T-cell (primary cell): ENCODE measurements around the gene METTL16. TPM values are rescaled to one million over a fixed set of nuclear protein-coding genes. Genes with fewer than 3 reads are reported as not detected.

ENCODE experiments used
- ATAC-seq, 4 experiments: fragments of 200-7000 bp in 3 of 4; fragments of 150-1000 bp in 1 of 4; cut with Tn5 transposase; replicated peaks in 1 of 4; 1 replicate in 3 of 4; 2 replicates in 1 of 4; pipeline ENCODE4 v1.10.0; 2021; ENCODE audit warnings: moderate library complexity in 3 of 4, mild to moderate bottlenecking in 2 of 4, moderate number of reproducible peaks in 1 of 4
- CTCF ChIA-PET, 2 donors: fragments of 300-600 bp; sonication (Branson Sonifier 250); formaldehyde crosslinking; loops; one replicate each; lab custom pipeline; 2022; ENCODE audit warnings: antibody characterized with exemption in 2 of 2; lab: Charles Lee
- POLR2A ChIA-PET, 2 donors: fragments of 300-600 bp; sonication (Branson Sonifier 250); formaldehyde crosslinking; loops; one replicate each; lab custom pipeline; 2022; ENCODE audit warnings: antibody characterized with exemption in 2 of 2; lab: Charles Lee
- DNase-seq, 35 experiments: peaks; one replicate each; pipeline versions ENCODE4 v3.0.0 to v3.0.0-alpha.2; 2013 to 2023
- H3K27ac ChIP-seq: one replicate; pipeline ENCODE4 v1.5.1; 2013; ENCODE audit warnings: low read length
- H3K27me3 ChIP-seq, 2 experiments: replicated peaks in 1 of 2; 1 replicate in 1 of 2; 2 replicates in 1 of 2; pipeline versions ENCODE4 v1.6.1 to v1.7.0; 2013; ENCODE audit warnings: low read length in 1 of 2, mixed read lengths in 1 of 2; ENCODE audit not compliant: control insufficient read depth in 2 of 2, insufficient read depth in 2 of 2; ENCODE audit errors: extremely low read depth in 1 of 2
- H3K36me3 ChIP-seq, 2 donors: 1 replicate in 1 of 2; 2 replicates in 1 of 2; pipeline versions ENCODE4 v1.6.1 to v1.7.0; 2013; ENCODE audit warnings: low read length in 1 of 2; ENCODE audit not compliant: control insufficient read depth in 2 of 2, insufficient read depth in 1 of 2; ENCODE audit errors: extremely low read depth in 1 of 2
- H3K4me1 ChIP-seq, 2 experiments: 1 replicate in 1 of 2; 2 replicates in 1 of 2; pipeline versions ENCODE4 v1.6.1 to v1.7.0; 2013; ENCODE audit warnings: low read length in 2 of 2, mixed read lengths in 1 of 2; ENCODE audit not compliant: insufficient read depth in 2 of 2, control insufficient read depth in 1 of 2; ENCODE audit errors: extremely low read depth in 1 of 2
- H3K4me3 ChIP-seq, 2 donors: 1 replicate in 1 of 2; 2 replicates in 1 of 2; pipeline versions ENCODE4 v1.5.1 to v1.7.0; 2013; ENCODE audit warnings: mild to moderate bottlenecking in 2 of 2, low read length in 1 of 2, moderate library complexity in 1 of 2; ENCODE audit not compliant: control insufficient read depth in 1 of 2; ENCODE audit errors: extremely low read depth in 1 of 2
- H3K9me3 ChIP-seq: 2 replicates; pipeline ENCODE4 v1.7.0; 2013
- H3K27ac Mint-ChIP-seq, 2 donors: one replicate each; pipeline ENCODE4 v1.8.0; 2020 to 2021; ENCODE audit warnings: mild to moderate bottlenecking in 2 of 2, mixed read lengths in 2 of 2
- H3K27me3 Mint-ChIP-seq, 2 donors: one replicate each; pipeline ENCODE4 v1.8.0; 2021 to 2022; ENCODE audit warnings: mixed read lengths in 2 of 2
- H3K36me3 Mint-ChIP-seq: one replicate; pipeline ENCODE4 v1.8.0; 2021; ENCODE audit warnings: mixed read lengths
- H3K4me1 Mint-ChIP-seq, 3 donors: one replicate each; pipeline ENCODE4 v1.8.0; 2020 to 2022; ENCODE audit warnings: mixed read lengths in 3 of 3, mild to moderate bottlenecking in 1 of 3
- H3K4me3 Mint-ChIP-seq, 3 donors: one replicate each; pipeline ENCODE4 v1.8.0; 2020 to 2022; ENCODE audit warnings: mild to moderate bottlenecking in 3 of 3, mixed read lengths in 3 of 3, moderate library complexity in 3 of 3
- H3K9me3 Mint-ChIP-seq, 3 donors: one replicate each; pipeline ENCODE4 v1.8.0; 2020 to 2022; ENCODE audit warnings: mixed read lengths in 3 of 3
- WGBS: methylation state at CpG from one replicate; pipeline ENCODE4 v1.1.5; 2013; ENCODE audit warnings: missing lambda C conversion rate; ENCODE audit not compliant: insufficient coverage; 5-methylcytosine and 5-hydroxymethylcytosine counted together
- total RNA-seq, 35 experiments: library from RNA in 6 of 35; stranded (reverse) in 6 of 35; fragments of 120-200 nt in 1 of 35; gene quantifications; one replicate each; pipeline versions ENCODE4 v1.2.1 to v1.2.4 and lab custom pipeline; 2013 to 2026

The METTL16 gene
- total RNA-seq, 5 donors from 2014 or later (not counting 1 experiment from before 2014, with no cell fraction given): 43.0 to 51.1 (median 43.2) TPM

DNA sequence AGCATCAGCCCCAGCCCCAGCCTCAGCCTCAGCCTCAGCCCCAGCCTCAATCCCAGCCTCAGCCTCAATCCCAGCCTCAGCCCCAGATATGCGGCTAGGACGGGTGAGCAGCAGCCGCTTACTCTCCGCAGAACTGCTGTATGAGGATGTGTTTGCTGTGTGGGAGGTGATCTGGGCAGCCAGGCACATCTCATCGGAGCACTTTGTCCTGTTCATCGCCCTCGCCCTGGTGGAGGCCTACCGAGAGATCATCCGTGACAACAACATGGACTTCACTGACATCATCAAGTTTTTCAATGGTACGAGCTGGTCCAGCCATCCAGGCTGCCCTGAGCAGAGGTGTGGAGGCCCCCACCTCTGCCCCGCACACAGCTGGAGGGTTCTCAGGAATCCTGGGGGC lies 132.8 kb downstream of the METTL16 start:
- H3K27me3 ChIP-seq: no peaks in the 10 kb centered on the region
- CTCF ChIA-PET: interaction anchor here (0.7 to 6.5 kb wide), 2 partner anchors 38 to 39 kb away, joined by 3 to 231 read pairs; no protein-coding TSS in a partner anchor
- H3K36me3 Mint-ChIP-seq: peaks cover 7% of the 10 kb centered on the region
- H3K4me3 ChIP-seq: no peak overlapping the region
- WGBS: 96% methylated on average over 9 of the region's 11 CpGs
- H3K27ac Mint-ChIP-seq: no peak overlapping the region
- H3K27ac ChIP-seq: no peak overlapping the region
- no peak for DNase-seq
- H3K4me3 Mint-ChIP-seq: no peak overlapping the region
- ATAC-seq: no peak
- H3K27me3 Mint-ChIP-seq: no peaks in the 10 kb centered on the region
- H3K9me3 ChIP-seq: no peaks in the 10 kb centered on the region
- no peaks in the 10 kb centered on the region for H3K9me3 Mint-ChIP-seq
- peaks cover 0 to 12% of the 10 kb centered on the region in 2 experiments for H3K4me1 ChIP-seq
- H3K4me1 Mint-ChIP-seq: peaks cover 0 to 9% (median 7%) of the 10 kb centered on the region in 3 donors
- H3K36me3 ChIP-seq: peaks cover 21 to 32% of the 10 kb centered on the region in 2 donors
- POLR2A ChIA-PET: no interaction called here

DNA sequence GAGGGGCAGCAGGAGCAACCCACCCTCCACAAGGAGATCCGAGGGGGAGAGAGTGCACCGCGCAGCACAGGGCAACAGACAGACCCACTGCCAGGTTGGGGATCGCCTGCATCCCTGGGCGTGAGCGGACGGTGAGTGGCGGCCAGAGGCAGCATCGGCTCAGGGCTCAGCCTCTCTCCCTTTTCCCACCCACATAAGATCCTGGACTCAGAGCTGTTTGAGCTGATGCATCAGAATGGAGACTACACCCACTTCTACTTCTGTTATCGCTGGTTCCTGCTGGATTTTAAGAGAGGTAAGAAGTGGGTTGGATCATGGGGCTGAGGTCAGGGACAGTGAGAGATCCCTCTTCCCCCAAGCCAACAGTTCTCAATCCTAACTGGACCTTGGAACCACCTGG lies 134.0 kb downstream of the METTL16 start:
- peaks cover 24 to 37% of the 10 kb centered on the region in 2 donors for H3K36me3 ChIP-seq
- CTCF ChIA-PET: no interaction called here
- no peak overlapping the region for H3K27ac Mint-ChIP-seq
- ATAC-seq: no peak
- no peak overlapping the region for H3K4me3 ChIP-seq
- no peak for DNase-seq
- H3K4me3 Mint-ChIP-seq: no peak overlapping the region
- no peak overlapping the region for H3K27ac ChIP-seq
- WGBS: no CpG with 5 or more reads among the region's 10 CpGs
- POLR2A ChIA-PET: no interaction called here
- H3K9me3 ChIP-seq: no peaks in the 10 kb centered on the region
- peaks cover 0 to 7% of the 10 kb centered on the region in 2 experiments for H3K4me1 ChIP-seq
- H3K27me3 ChIP-seq: no peaks in the 10 kb centered on the region
- H3K27me3 Mint-ChIP-seq: no peaks in the 10 kb centered on the region
- H3K4me1 Mint-ChIP-seq: peaks cover 0 to 3% (median 2%) of the 10 kb centered on the region in 3 donors
- peaks cover 10% of the 10 kb centered on the region for H3K36me3 Mint-ChIP-seq
- H3K9me3 Mint-ChIP-seq: no peaks in the 10 kb centered on the region

DNA sequence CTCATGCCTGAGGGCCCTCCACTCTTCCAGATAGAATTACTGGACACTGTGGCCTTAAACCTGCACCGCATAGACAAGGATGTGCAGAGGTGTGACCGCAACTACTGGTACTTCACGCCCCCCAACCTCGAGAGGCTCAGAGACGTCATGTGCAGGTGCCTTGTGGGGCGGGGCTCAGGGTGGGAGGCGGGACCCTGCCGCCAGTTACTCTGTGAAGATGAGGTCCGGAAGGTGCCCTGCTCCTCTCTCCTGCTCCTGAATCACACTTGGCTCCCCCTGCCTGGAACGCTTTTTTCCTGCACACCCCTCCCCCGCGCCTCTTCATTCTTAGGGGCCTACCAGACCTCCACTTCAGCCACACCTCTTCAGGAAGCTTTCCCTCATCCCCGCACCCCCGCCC lies 135.6 kb downstream of the METTL16 start:
- Mint-ChIP-seq H3K4me1 (no peaks in the 10 kb centered on the region), H3K4me3 (no peak overlapping the region), H3K27me3 (no peaks in the 10 kb centered on the region), H3K27ac (no peak overlapping the region), H3K9me3 (no peaks in the 10 kb centered on the region), H3K36me3 (peaks cover 10% of the 10 kb centered on the region)
- no peaks in the 10 kb centered on the region for H3K9me3 ChIP-seq
- no peak for ATAC-seq
- 92% methylated on average over 8 of the region's 14 CpGs for WGBS
- ChIA-PET POLR2A (no interaction called here), CTCF (no interaction called here)
- H3K4me3 ChIP-seq: no peak overlapping the region
- no peak for DNase-seq
- no peak overlapping the region for H3K27ac ChIP-seq
- no peaks in the 10 kb centered on the region for H3K4me1 ChIP-seq
- no peaks in the 10 kb centered on the region for H3K27me3 ChIP-seq
- peaks cover 30 to 38% of the 10 kb centered on the region in 2 donors for H3K36me3 ChIP-seq

DNA sequence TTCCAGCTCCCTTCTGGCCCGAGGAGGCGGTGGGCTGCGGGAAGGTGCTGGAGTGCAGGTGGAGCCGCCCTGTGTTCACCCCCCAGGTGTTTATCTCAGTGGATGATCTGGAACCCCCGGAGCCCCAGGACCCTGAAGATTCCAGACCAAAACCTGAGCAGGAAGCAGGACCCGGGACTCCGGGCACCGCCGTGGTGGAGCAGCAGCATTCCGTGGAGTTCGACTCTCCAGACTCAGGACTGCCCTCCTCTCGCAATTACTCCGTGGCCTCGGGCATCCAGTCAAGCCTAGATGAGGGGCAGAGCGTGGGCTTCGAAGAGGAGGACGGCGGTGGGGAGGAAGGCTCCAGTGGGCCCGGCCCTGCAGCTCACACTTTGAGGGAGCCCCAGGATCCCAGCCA lies 136.3 kb downstream of the METTL16 start:
- CTCF ChIA-PET: no interaction called here
- H3K4me3 Mint-ChIP-seq: no peak overlapping the region
- H3K9me3 Mint-ChIP-seq: no peaks in the 10 kb centered on the region
- Histone ChIP-seq H3K36me3 (peaks cover 31 to 36% of the 10 kb centered on the region in 2 donors), H3K27me3 (no peaks in the 10 kb centered on the region), H3K4me1 (no peaks in the 10 kb centered on the region), H3K4me3 (no peak overlapping the region), H3K9me3 (no peaks in the 10 kb centered on the region), H3K27ac (no peak overlapping the region)
- no peak for DNase-seq
- 96% methylated on average over 19 of the region's 19 CpGs for WGBS
- no peaks in the 10 kb centered on the region for H3K27me3 Mint-ChIP-seq
- POLR2A ChIA-PET: no interaction called here
- no peaks in the 10 kb centered on the region for H3K4me1 Mint-ChIP-seq
- H3K36me3 Mint-ChIP-seq: peaks cover 10% of the 10 kb centered on the region
- H3K27ac Mint-ChIP-seq: no peak overlapping the region
- no peak for ATAC-seq

DNA sequence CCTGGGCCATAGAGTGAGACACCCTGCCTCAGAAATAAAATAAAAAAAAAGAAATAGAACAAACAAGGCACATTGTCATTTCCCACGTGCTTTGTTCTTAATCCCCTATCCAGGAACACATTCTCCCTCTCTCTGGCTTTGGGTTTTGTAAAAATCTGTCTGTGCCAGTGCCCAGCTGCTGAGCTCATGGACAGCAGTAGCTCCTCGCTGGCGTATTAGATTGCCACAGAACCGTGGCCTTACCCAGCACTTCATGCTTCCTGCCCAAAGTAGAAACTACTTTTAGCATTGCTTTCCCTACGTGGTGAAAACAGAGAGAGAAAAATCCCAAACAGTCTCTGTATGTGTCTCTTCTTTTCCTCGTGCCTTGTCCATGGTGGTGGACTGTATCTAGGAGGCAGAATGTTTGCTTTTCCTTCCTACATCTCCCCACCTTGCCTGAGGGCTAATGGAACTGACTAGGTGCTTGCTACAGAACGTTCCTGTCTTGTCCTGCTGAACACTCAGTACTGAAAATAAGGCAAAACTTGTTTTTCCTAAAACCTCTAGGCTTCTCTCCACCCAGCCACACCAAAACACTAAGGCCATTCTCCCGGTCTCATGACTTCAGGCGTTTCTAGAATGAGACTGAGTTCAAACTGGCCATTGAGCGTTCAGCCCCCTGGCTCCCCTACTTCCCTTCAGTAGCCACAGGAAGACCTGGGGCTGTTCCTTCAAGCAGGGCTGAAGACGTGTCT lies 137.0 kb downstream of the METTL16 start:
- H3K4me3 Mint-ChIP-seq: no peak overlapping the region
- DNase-seq (no peak), ATAC-seq (no peak)
- H3K9me3 ChIP-seq: no peaks in the 10 kb centered on the region
- POLR2A ChIA-PET: no interaction called here
- peaks cover 10% of the 10 kb centered on the region for H3K36me3 Mint-ChIP-seq
- H3K9me3 Mint-ChIP-seq: no peaks in the 10 kb centered on the region
- no peaks in the 10 kb centered on the region for H3K4me1 Mint-ChIP-seq
- H3K27ac Mint-ChIP-seq: no peak overlapping the region
- 80% methylated on average over 7 of the region's 11 CpGs for WGBS
- H3K36me3 ChIP-seq: peaks cover 29 to 31% of the 10 kb centered on the region in 2 donors
- H3K27me3 Mint-ChIP-seq: no peaks in the 10 kb centered on the region
- H3K4me1 ChIP-seq: no peaks in the 10 kb centered on the region
- no peak overlapping the region for H3K27ac ChIP-seq
- CTCF ChIA-PET: no interaction called here
- H3K4me3 ChIP-seq: no peak overlapping the region
- H3K27me3 ChIP-seq: no peaks in the 10 kb centered on the region

DNA sequence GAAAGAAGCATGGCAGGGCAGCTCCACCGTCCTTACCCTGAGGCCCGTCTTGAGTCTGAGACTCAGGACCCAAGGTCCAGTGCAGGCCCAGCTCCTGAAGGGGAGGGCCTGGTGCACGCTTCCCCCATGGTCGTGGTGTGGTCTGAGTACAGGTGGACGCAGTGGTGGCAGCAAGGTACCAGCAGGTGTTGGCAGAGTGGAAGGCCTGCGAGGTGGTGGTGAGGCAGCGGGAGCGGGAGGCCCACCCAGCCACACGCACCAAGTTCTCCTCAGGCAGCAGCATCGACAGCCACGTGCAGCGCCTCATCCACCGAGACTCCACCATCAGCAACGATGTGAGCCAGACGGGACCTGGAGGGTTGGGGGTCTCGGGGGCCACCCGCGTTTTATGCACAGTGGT lies 138.5 kb downstream of the METTL16 start:
- Histone ChIP-seq H3K36me3 (peaks cover 27 to 29% of the 10 kb centered on the region in 2 donors), H3K27ac (no peak overlapping the region), H3K9me3 (no peaks in the 10 kb centered on the region), H3K27me3 (no peaks in the 10 kb centered on the region), H3K4me1 (no peaks in the 10 kb centered on the region), H3K4me3 (no peak overlapping the region)
- Mint-ChIP-seq H3K36me3 (peaks cover 10% of the 10 kb centered on the region), H3K27ac (no peak overlapping the region), H3K4me1 (no peaks in the 10 kb centered on the region), H3K9me3 (no peaks in the 10 kb centered on the region), H3K4me3 (no peak overlapping the region), H3K27me3 (no peaks in the 10 kb centered on the region)
- POLR2A ChIA-PET: no interaction called here
- DNase-seq: no peak
- ATAC-seq: no peak
- WGBS: 94% methylated on average over 17 of the region's 18 CpGs
- CTCF ChIA-PET: no interaction called here
